Measurements from ENCODE around the gene RUSF1. TPM values are rescaled to one million over a fixed set of nuclear protein-coding genes. Genes with fewer than 3 reads are reported as not detected.
"Not testable (repeated sequence)": the region's sequence is repeated elsewhere in the genome, so short reads cannot be mapped to it uniquely, and the experiment has no call there.

The RUSF1 gene
- total and polyA plus RNA-seq, 4 experiments from 2014 or later, result 16.3 to 110 (median 61.7) TPM

DNA sequence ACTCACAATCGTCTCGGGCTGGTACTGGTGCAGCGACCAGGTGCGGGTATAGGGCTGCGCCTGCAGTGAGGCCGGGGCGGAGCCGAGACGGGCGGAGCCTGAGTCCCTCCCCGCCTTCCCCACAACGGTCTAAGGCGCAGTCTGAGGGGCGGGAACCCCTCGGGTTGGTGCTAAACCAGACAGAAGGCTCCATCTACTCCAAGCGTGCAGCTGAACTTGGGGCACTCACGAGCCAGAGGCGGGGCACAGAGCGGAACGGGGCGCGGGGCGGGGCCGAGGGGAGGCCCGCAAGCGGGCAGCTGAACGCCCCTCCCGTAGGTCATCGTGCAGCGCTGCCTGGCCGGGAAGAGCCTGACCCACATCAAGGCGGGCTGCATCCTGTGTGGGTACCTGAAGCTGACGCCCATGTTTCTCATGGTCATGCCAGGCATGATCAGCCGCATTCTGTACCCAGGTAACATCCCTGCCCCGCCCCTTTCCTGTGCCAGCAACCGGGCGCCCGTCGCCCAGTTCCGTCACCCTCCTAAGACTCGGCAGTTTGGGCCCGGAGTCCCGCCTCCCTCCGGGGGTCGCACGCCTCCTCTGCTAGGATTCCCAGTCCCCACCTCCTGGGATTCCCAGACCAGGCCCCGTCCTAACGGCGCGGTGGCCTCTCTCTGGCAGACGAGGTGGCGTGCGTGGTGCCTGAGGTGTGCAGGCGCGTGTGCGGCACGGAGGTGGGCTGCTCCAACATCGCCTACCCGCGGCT lies 20.3 kb downstream of the RUSF1 start:
- no peaks in the 10 kb centered on the region for H3K9me3 Mint-ChIP-seq
- POLR2A ChIA-PET (ENCODE audit: partially characterized antibody), result interaction anchor here (0.6 to 7.6 kb wide), 13 partner anchors 9 to 414 kb away, joined by 3 to 75 read pairs (median 4); partner anchors contain the start of genes ARMC5, FUS, RUSF1 and ZNF668
- peaks cover 13% of the 10 kb centered on the region for H3K4me1 ChIP-seq (ENCODE audit: insufficient read depth, low read length)
- peak; percentile 77 to 90 (median 80) for DNase-seq
- intact Hi-C loops (cut with micrococcal nuclease), result loop anchor here (1.0 kb wide), 3 partner anchors 12 to 29 kb away; partner anchors contain the start of genes ARMC5 and RUSF1
- H3K4me1 Mint-ChIP-seq, result peaks cover 2 to 33% (median 16%) of the 10 kb centered on the region in 4 donors
- peak overlapping the region; percentile 89 to 95 (median 92) for H3K4me3 Mint-ChIP-seq
- H3K36me3 Mint-ChIP-seq, result peaks cover 0 to 18% of the 10 kb centered on the region in 2 donors
- H3K27me3 ChIP-seq (ENCODE audit: insufficient read depth, low read length), result no peaks in the 10 kb centered on the region
- no peaks in the 10 kb centered on the region for H3K27me3 Mint-ChIP-seq
- H3K27ac Mint-ChIP-seq, result peak overlapping the region; percentile 71 to 94 (median 92)
- H3K4me3 ChIP-seq (ENCODE audit: low read length in 2 of 2), result peak overlapping the region; percentile 61 to 77
- H3K36me3 ChIP-seq (ENCODE audit: insufficient read depth, low read length), result no peaks in the 10 kb centered on the region
- no peaks in the 10 kb centered on the region for H3K9me3 ChIP-seq (ENCODE audit: control insufficient read depth in 1 of 2, low read length in 2 of 2)
- CTCF ChIA-PET (ENCODE audit: partially characterized antibody), result interaction anchor here (0.9 to 6.9 kb wide), 4 partner anchors 9 to 207 kb away, joined by 3 to 34 read pairs (median 8); partner anchors contain the start of gene ARMC5
- H3K27ac ChIP-seq (ENCODE audit: low read depth, low read length), result peak overlapping the region; percentile 39

GRCh38 chr16:31487071-31487719 lies 21.0 kb downstream of the RUSF1 start:
- Histone ChIP-seq H3K27ac (ENCODE audit: low read depth, low read length) (peak overlapping the region; percentile 39), H3K9me3 (ENCODE audit: control insufficient read depth in 1 of 2, low read length in 2 of 2) (no peaks in the 10 kb centered on the region), H3K4me3 (ENCODE audit: low read length in 2 of 2) (peak overlapping the region; percentile 61 to 77), H3K36me3 (ENCODE audit: insufficient read depth, low read length) (no peaks in the 10 kb centered on the region), H3K4me1 (ENCODE audit: insufficient read depth, low read length) (peaks cover 13% of the 10 kb centered on the region), H3K27me3 (ENCODE audit: insufficient read depth, low read length) (no peaks in the 10 kb centered on the region)
- Mint-ChIP-seq H3K9me3 (no peaks in the 10 kb centered on the region), H3K4me3 (peak overlapping the region; percentile 89 to 95 (median 92)), H3K36me3 (peaks cover 0 to 14% of the 10 kb centered on the region in 2 donors), H3K4me1 (peaks cover 2 to 33% (median 16%) of the 10 kb centered on the region in 4 donors), H3K27ac (peak overlapping the region; percentile 71 to 94 (median 92)), H3K27me3 (no peaks in the 10 kb centered on the region)
- POLR2A ChIA-PET (ENCODE audit: partially characterized antibody), result interaction anchor here (0.6 to 7.6 kb wide), 11 partner anchors 10 to 414 kb away, joined by 3 to 75 read pairs (median 4); partner anchors contain the start of genes ARMC5, RUSF1 and ZNF668
- intact Hi-C loops (cut with micrococcal nuclease), result loop anchor here (1.0 kb wide), 3 partner anchors 11 to 28 kb away; partner anchors contain the start of genes ARMC5 and RUSF1
- CTCF ChIA-PET (ENCODE audit: partially characterized antibody), result interaction anchor here (0.9 to 6.9 kb wide), 5 partner anchors 9 to 208 kb away, joined by 3 to 34 read pairs (median 4); partner anchors contain the start of gene ARMC5
- peak in 1 of 5 donors; percentile 42 for DNase-seq

- Mint-ChIP-seq H3K27ac (no peak overlapping the region), H3K4me3 (peak overlapping the region; percentile 36 to 94 (median 64)), H3K9me3 (no peaks in the 10 kb centered on the region), H3K4me1 (peaks cover 2 to 33% (median 16%) of the 10 kb centered on the region in 4 donors), H3K27me3 (no peaks in the 10 kb centered on the region), H3K36me3 (peaks cover 0 to 8% of the 10 kb centered on the region in 2 donors)
- Histone ChIP-seq H3K4me3 (ENCODE audit: low read length in 2 of 2) (no peak overlapping the region), H3K27me3 (ENCODE audit: insufficient read depth, low read length) (no peaks in the 10 kb centered on the region), H3K9me3 (ENCODE audit: control insufficient read depth in 1 of 2, low read length in 2 of 2) (no peaks in the 10 kb centered on the region), H3K4me1 (ENCODE audit: insufficient read depth, low read length) (peaks cover 13% of the 10 kb centered on the region), H3K36me3 (ENCODE audit: insufficient read depth, low read length) (no peaks in the 10 kb centered on the region), H3K27ac (ENCODE audit: low read depth, low read length) (no peak overlapping the region)
- no peak for DNase-seq
- intact Hi-C loops (cut with micrococcal nuclease), result no loop called here
- ChIA-PET CTCF (ENCODE audit: partially characterized antibody) (interaction anchor here (1.1 to 6.9 kb wide), 4 partner anchors 11 to 30 kb away, joined by 3 to 34 read pairs (median 4); partner anchors contain the start of gene ARMC5), POLR2A (ENCODE audit: partially characterized antibody) (interaction anchor here (5.5 to 7.6 kb wide), 3 partner anchors 10 to 27 kb away, joined by 60 to 75 read pairs (median 69); partner anchors contain the start of genes ARMC5 and RUSF1)
Observed at GRCh38 chr16:31486045-31486444, 22.1 kb downstream of the RUSF1 start.

DNA sequence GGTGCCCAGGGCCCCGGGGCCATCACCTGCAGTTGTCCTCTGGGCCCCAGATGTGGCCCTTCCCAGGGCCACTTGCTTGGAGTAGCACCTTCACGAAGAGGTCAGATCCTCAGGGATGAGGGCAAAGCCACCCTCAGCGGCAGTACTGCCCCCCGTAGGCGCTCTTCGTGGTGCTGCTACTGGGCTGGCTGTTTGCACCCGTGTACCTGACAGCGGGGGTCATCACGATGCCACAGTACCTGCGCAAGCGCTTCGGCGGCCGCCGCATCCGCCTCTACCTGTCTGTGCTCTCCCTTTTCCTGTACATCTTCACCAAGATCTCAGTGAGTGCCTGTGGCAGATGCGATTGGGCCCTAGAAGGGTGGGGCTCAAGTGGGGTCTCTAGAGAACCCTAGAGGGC lies 22.6 kb downstream of the RUSF1 start:
- H3K9me3 Mint-ChIP-seq, result no peaks in the 10 kb centered on the region
- H3K4me3 ChIP-seq (ENCODE audit: low read length in 2 of 2), result no peak overlapping the region
- DNase-seq, result no peak
- H3K36me3 Mint-ChIP-seq, result peaks cover 0 to 6% of the 10 kb centered on the region in 2 donors
- CTCF ChIA-PET (ENCODE audit: partially characterized antibody), result interaction anchor here (1.1 to 6.9 kb wide), 3 partner anchors 15 to 30 kb away, joined by 3 to 34 read pairs (median 3); partner anchors contain the start of gene ARMC5
- intact Hi-C loops (cut with micrococcal nuclease), result no loop called here
- no peaks in the 10 kb centered on the region for H3K36me3 ChIP-seq (ENCODE audit: insufficient read depth, low read length)
- H3K4me1 ChIP-seq (ENCODE audit: insufficient read depth, low read length), result peaks cover 13% of the 10 kb centered on the region
- no peaks in the 10 kb centered on the region for H3K27me3 Mint-ChIP-seq
- peaks cover 2 to 33% (median 16%) of the 10 kb centered on the region in 4 donors for H3K4me1 Mint-ChIP-seq
- peak overlapping the region in 1 of 7 donors; percentile 71 for H3K27ac Mint-ChIP-seq
- no peaks in the 10 kb centered on the region for H3K9me3 ChIP-seq (ENCODE audit: control insufficient read depth in 1 of 2, low read length in 2 of 2)
- peak overlapping the region in 4 of 8 donors; percentile 36 to 73 (median 46) for H3K4me3 Mint-ChIP-seq
- H3K27ac ChIP-seq (ENCODE audit: low read depth, low read length), result no peak overlapping the region
- POLR2A ChIA-PET (ENCODE audit: partially characterized antibody), result interaction anchor here (5.5 to 7.6 kb wide), 3 partner anchors 9 to 26 kb away, joined by 60 to 75 read pairs (median 69); partner anchors contain the start of genes ARMC5 and RUSF1
- no peaks in the 10 kb centered on the region for H3K27me3 ChIP-seq (ENCODE audit: insufficient read depth, low read length)

GRCh38 chr16:31484491-31485171 lies 23.6 kb downstream of the RUSF1 start:
- Mint-ChIP-seq H3K4me1 (peaks cover 2 to 29% (median 16%) of the 10 kb centered on the region in 4 donors), H3K9me3 (no peaks in the 10 kb centered on the region), H3K27ac (peak overlapping the region in 1 of 7 donors; percentile 71), H3K27me3 (no peaks in the 10 kb centered on the region), H3K4me3 (peak overlapping the region in 2 of 8 donors; percentile 2 to 42), H3K36me3 (peaks cover 0 to 5% of the 10 kb centered on the region in 2 donors)
- no peak for DNase-seq
- H3K4me1 ChIP-seq (ENCODE audit: insufficient read depth, low read length), result peaks cover 13% of the 10 kb centered on the region
- POLR2A ChIA-PET (ENCODE audit: partially characterized antibody), result interaction anchor here (5.5 to 7.6 kb wide), 2 partner anchors 8 to 25 kb away, joined by 69 to 75 read pairs; partner anchors contain the start of gene ARMC5
- intact Hi-C loops (cut with micrococcal nuclease), result no loop called here
- H3K27me3 ChIP-seq (ENCODE audit: insufficient read depth, low read length), result no peaks in the 10 kb centered on the region
- H3K4me3 ChIP-seq (ENCODE audit: low read length in 2 of 2), result no peak overlapping the region
- no peaks in the 10 kb centered on the region for H3K36me3 ChIP-seq (ENCODE audit: insufficient read depth, low read length)
- H3K9me3 ChIP-seq (ENCODE audit: control insufficient read depth in 1 of 2, low read length in 2 of 2), result no peaks in the 10 kb centered on the region
- CTCF ChIA-PET (ENCODE audit: partially characterized antibody), result interaction anchor here (1.1 to 6.9 kb wide), 2 partner anchors 16 to 24 kb away, joined by 3 to 34 read pairs; partner anchors contain the start of gene ARMC5
- no peak overlapping the region for H3K27ac ChIP-seq (ENCODE audit: low read depth, low read length)

DNA sequence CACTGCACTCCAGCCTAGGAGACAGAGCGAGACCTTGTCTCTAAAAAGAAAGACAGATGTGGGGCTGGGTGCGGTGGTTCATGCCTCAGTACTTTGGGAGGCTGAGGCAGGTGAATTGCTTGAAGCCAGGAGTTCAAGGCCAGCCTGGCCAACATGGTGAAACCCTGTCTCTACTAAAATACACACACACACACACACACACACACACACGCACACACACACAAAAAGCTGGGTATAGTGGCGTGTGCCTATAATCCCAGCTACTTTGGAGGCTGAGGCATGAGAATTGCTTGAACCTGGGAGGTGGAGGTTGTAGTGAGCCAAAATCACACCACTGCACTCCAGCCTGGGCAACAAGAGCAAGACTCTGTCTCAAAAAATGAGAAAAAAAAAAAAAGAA lies 24.1 kb downstream of the RUSF1 start:
- H3K4me1 Mint-ChIP-seq, result peaks cover 2 to 25% (median 15%) of the 10 kb centered on the region in 4 donors
- POLR2A ChIA-PET (ENCODE audit: partially characterized antibody); H3K27me3 ChIP-seq (ENCODE audit: insufficient read depth, low read length); CTCF ChIA-PET (ENCODE audit: partially characterized antibody); H3K36me3 ChIP-seq (ENCODE audit: insufficient read depth, low read length); DNase-seq; H3K9me3 Mint-ChIP-seq; H3K27me3 Mint-ChIP-seq; H3K27ac ChIP-seq (ENCODE audit: low read depth, low read length); intact Hi-C loops (cut with micrococcal nuclease); H3K36me3 Mint-ChIP-seq; H3K4me3 Mint-ChIP-seq; H3K9me3 ChIP-seq (ENCODE audit: control insufficient read depth in 1 of 2, low read length in 2 of 2); H3K27ac Mint-ChIP-seq; H3K4me3 ChIP-seq (ENCODE audit: low read length in 2 of 2): not testable (repeated sequence)
- peaks cover 13% of the 10 kb centered on the region for H3K4me1 ChIP-seq (ENCODE audit: insufficient read depth, low read length)

All from CD4-positive, alpha-beta memory T cell (primary cell).